Measurements from ENCODE around the gene CHTF8. TPM values are rescaled to one million over a fixed set of nuclear protein-coding genes. Genes with fewer than 3 reads are reported as not detected.

Gene CHTF8
- total RNA-seq, 4 donors from 2014 or later = 59.8 to 94.4 (median 69.4) TPM

GRCh38 chr16:69083306-69083941, 49.0 kb downstream of the CHTF8 start:
- intact Hi-C loops (cut with DNase I) = no loop called here
- no peaks in the 10 kb centered on the region for H3K27me3 ChIP-seq
- no peak overlapping the region for H3K27ac ChIP-seq (replicated peaks in 1 of 4)
- DNase-seq (ENCODE audit: extremely low spot score) = no peak
- peaks cover 0 to 24% (median 4%) of the 10 kb centered on the region in 4 donors for H3K36me3 ChIP-seq
- peaks cover 0 to 11% (median 10%) of the 10 kb centered on the region in 4 donors for H3K4me1 ChIP-seq
- no peak overlapping the region for H3K4me3 ChIP-seq
- H3K9me3 ChIP-seq = no peaks in the 10 kb centered on the region
- TF ChIP-seq POLR2A (IDR thresholded peaks at IDR 0.05; ENCODE audit: low read depth) (no peak), CTCF (IDR thresholded peaks at IDR 0.05) (no peak), POLR2AphosphoS5 (IDR thresholded peaks at IDR 0.05) (no peak), EP300 (IDR thresholded peaks at IDR 0.05) (no peak)
- WGBS = 91% methylated on average over 12 of the region's 16 CpGs

- Histone ChIP-seq H3K4me3 (no peak overlapping the region), H3K9me3 (no peaks in the 10 kb centered on the region), H3K4me1 (peaks cover 0 to 11% (median 10%) of the 10 kb centered on the region in 4 donors), H3K27me3 (no peaks in the 10 kb centered on the region), H3K27ac (replicated peaks in 1 of 4) (no peak overlapping the region), H3K36me3 (peaks cover 0 to 6% (median 0%) of the 10 kb centered on the region in 4 donors)
- no peak for DNase-seq (ENCODE audit: extremely low spot score)
- intact Hi-C loops (cut with DNase I) = no loop called here
- TF ChIP-seq POLR2A (IDR thresholded peaks at IDR 0.05; ENCODE audit: low read depth) = no peak
- TF ChIP-seq EP300 (IDR thresholded peaks at IDR 0.05) = no peak
- no peak for TF ChIP-seq CTCF (IDR thresholded peaks at IDR 0.05)
- TF ChIP-seq POLR2AphosphoS5 (IDR thresholded peaks at IDR 0.05) = no peak
- WGBS = 98% methylated on average over 2 of the region's 2 CpGs
These were observed 52.7 kb downstream of the CHTF8 start for GRCh38 chr16:69079697-69080096.

- no peaks in the 10 kb centered on the region for H3K36me3 ChIP-seq
- H3K4me3 ChIP-seq = no peak overlapping the region
- H3K4me1 ChIP-seq = peaks cover 0 to 2% (median 0%) of the 10 kb centered on the region in 4 donors
- WGBS = 80% methylated on average over 7 of the region's 7 CpGs
- no peak for TF ChIP-seq POLR2A (IDR thresholded peaks at IDR 0.05; ENCODE audit: low read depth)
- TF ChIP-seq CTCF (IDR thresholded peaks at IDR 0.05) = no peak
- no peak for TF ChIP-seq POLR2AphosphoS5 (IDR thresholded peaks at IDR 0.05)
- no peak for TF ChIP-seq EP300 (IDR thresholded peaks at IDR 0.05)
- H3K27me3 ChIP-seq = no peaks in the 10 kb centered on the region
- intact Hi-C loops (cut with DNase I) = no loop called here
- H3K27ac ChIP-seq (replicated peaks in 1 of 4) = no peak overlapping the region
- DNase-seq (ENCODE audit: extremely low spot score) = no peak
- H3K9me3 ChIP-seq = no peaks in the 10 kb centered on the region
These were observed 54.3 kb downstream of the CHTF8 start for GRCh38 chr16:69078073-69078472.

GRCh38 chr16:69077251-69077650, 55.1 kb downstream of the CHTF8 start:
- intact Hi-C loops (cut with DNase I) = no loop called here
- WGBS = 91% methylated on average over 4 of the region's 4 CpGs

More at GRCh38 chr16:69077251-69077650, 55.1 kb downstream of the CHTF8 start:
- DNase-seq (ENCODE audit: extremely low spot score) = no peak
- TF ChIP-seq CTCF (IDR thresholded peaks at IDR 0.05) (no peak), EP300 (IDR thresholded peaks at IDR 0.05) (no peak), POLR2AphosphoS5 (IDR thresholded peaks at IDR 0.05) (no peak), POLR2A (IDR thresholded peaks at IDR 0.05; ENCODE audit: low read depth) (no peak)
- Histone ChIP-seq H3K4me3 (no peak overlapping the region), H3K27me3 (no peaks in the 10 kb centered on the region), H3K9me3 (no peaks in the 10 kb centered on the region), H3K4me1 (peaks cover 0 to 9% (median 6%) of the 10 kb centered on the region in 4 donors), H3K36me3 (no peaks in the 10 kb centered on the region), H3K27ac (replicated peaks in 1 of 4) (no peak overlapping the region)
